ENCODE results near the gene LAMP2. TPM values are rescaled to one million over a fixed set of nuclear protein-coding genes. Genes with fewer than 3 reads are reported as not detected.
"Not testable (repeated sequence)": the region's sequence is repeated elsewhere in the genome, so short reads cannot be mapped to it uniquely, and the experiment has no call there.

Gene LAMP2
- 49.0 TPM for polyA plus RNA-seq

DNA sequence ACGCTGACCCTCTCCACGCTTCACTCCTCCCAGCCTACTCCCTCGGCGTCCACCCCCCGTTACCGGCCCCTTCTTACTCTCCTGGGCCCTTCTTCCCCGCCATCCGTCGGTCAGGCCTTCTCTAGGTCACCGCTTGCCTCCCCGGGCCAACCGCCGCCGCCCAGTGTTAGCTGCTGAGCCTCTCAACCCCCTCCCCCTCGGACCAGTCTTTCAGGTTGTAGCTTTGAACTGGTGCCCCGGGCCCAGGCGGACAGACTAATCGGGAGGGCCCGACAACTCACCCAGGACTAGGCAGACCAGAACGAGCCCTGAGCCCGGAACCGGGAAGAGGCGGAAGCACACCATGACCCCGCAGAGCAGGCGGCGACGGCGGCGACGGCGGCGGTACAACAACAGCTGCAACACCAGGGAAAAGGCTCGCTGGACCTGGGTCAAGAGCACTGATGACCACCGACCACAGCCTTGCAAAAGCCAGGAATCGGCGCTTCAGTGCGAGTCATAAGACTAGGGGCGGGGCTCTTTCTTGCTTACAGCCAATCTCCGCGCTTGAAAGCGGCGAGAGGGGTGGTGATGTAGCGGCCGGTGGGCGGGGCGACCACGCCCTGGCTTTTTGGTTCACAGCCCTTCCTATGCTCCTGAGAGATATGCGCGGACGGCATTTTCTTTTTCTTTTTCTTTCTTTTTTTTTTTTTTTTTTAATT lies at the start of gene LAMP2:
TSS of gene LAMP2 (minus strand) at position 472 of the 701 bp plus-strand sequence. CDS start at position 345, 127 bp downstream.
- Mint-ChIP-seq H3K9me3 (no peaks in the 10 kb centered on the region), H3K27me3 (peaks cover 2% of the 10 kb centered on the region), H3K4me1 (peaks cover 0 to 9% (median 5%) of the 10 kb centered on the region in 3 donors), H3K27ac (peak within 1 kb of the TSS; percentile 73 to 91 (median 89)), H3K4me3 (peak within 1 kb of the TSS; percentile 92 to 98 (median 94)), H3K36me3 (no peaks in the 10 kb centered on the region)

DNA sequence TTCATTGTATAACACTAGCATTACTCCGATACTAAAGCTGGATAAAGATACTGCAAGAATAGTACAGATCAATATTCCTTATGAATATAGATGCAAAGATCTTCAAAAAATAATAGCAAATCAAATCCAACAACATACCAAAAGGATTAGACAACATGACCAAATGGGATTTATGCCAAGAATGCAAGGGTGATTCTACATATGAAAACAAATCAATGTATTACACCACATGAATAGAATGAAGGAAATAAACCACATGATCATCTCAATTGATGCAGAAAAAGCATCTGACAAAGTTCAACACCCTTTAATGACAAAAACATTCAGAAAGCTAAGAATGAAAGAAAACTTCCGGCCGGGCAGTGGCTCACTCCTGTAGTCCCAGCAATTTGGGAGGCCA lies 48.8 kb upstream of the LAMP2 start:
- Mint-ChIP-seq H3K27me3 (no peaks in the 10 kb centered on the region), H3K4me1 (peaks cover 0 to 4% (median 2%) of the 10 kb centered on the region in 3 donors), H3K4me3 (no peak overlapping the region), H3K27ac (peak overlapping the region in 1 of 3 donors; percentile 2), H3K9me3 (peaks cover 0 to 5% (median 0%) of the 10 kb centered on the region in 3 donors), H3K36me3 (peaks cover 1% of the 10 kb centered on the region)

GRCh38 chrX:120514236-120514635 lies 45.1 kb upstream of the LAMP2 start:
- Mint-ChIP-seq H3K9me3 (no peaks in the 10 kb centered on the region), H3K27ac (no peak overlapping the region), H3K36me3 (no peaks in the 10 kb centered on the region), H3K4me3 (no peak overlapping the region), H3K27me3 (no peaks in the 10 kb centered on the region), H3K4me1 (peaks cover 0 to 4% (median 0%) of the 10 kb centered on the region in 3 donors)

DNA sequence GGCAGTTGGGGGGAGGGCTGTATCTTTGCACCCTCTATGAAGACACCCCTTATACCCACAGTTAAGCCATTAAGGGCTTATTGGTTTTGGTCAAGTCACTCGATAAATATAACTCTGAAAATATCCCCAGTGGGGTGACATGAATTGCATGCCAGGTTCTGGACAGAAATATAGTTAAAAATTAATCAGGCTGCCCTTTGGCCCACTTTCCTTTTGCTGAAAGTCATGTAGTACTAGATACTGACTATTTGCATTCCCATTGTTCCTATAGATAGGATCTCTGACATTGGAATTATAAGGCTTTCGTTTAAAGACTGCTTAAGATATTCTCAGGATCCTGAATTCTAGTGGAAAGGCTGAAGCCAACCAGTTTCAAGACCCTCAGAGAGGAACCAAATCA lies 43.5 kb upstream of the LAMP2 start:
- Mint-ChIP-seq H3K27ac (no peak overlapping the region), H3K36me3 (no peaks in the 10 kb centered on the region), H3K4me3 (no peak overlapping the region), H3K9me3 (no peaks in the 10 kb centered on the region), H3K4me1 (peaks cover 0 to 4% (median 0%) of the 10 kb centered on the region in 3 donors), H3K27me3 (no peaks in the 10 kb centered on the region)

DNA sequence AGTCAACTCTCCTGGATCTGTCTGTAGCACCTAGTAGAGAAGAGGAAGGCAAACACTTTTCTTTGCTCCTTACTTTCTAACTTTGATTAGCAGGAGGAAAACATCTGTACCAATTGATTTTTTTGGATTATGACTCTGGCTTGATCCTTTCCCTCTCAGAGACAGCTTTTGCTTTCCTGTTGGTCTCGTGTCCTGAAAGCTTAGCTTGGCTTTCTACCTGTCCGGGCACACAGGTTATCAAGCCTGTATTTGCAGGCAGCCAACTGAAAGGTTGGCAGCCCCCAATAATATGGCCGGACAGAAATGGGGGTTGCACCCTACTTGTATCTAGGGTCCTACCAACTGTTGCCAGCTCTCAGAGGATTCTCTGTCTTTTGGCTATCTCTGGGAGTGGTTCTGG lies 43.1 kb upstream of the LAMP2 start:
- Mint-ChIP-seq H3K36me3 (no peaks in the 10 kb centered on the region), H3K4me3 (no peak overlapping the region), H3K9me3 (no peaks in the 10 kb centered on the region), H3K27me3 (no peaks in the 10 kb centered on the region), H3K4me1 (peaks cover 0 to 4% (median 0%) of the 10 kb centered on the region in 3 donors), H3K27ac (no peak overlapping the region)

DNA sequence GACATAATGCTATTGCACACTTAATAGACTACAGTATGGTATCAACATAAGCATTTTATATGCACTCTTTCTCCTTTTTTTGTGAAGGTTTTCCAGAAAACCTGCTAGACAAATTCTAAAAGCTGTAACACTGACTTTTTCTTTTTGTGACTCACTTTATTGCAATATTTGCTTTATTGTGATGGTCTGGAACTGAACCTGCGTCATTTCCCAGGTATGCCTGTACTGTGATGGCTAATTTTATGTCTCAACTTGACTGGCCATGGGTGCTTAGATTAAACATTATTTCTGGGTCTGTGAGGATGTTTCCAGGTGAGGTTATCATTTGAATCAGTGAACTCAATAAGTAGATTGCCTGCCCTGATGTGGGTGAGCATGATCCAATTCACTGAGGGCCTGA lies 35.5 kb upstream of the LAMP2 start:
- H3K4me3 Mint-ChIP-seq, result no peak overlapping the region
- H3K4me1 Mint-ChIP-seq, result no peaks in the 10 kb centered on the region
- H3K9me3 Mint-ChIP-seq, result peaks cover 0 to 1% (median 0%) of the 10 kb centered on the region in 3 donors
- H3K27ac Mint-ChIP-seq, result no peak overlapping the region
- peaks cover 1% of the 10 kb centered on the region for H3K36me3 Mint-ChIP-seq
- no peaks in the 10 kb centered on the region for H3K27me3 Mint-ChIP-seq

DNA sequence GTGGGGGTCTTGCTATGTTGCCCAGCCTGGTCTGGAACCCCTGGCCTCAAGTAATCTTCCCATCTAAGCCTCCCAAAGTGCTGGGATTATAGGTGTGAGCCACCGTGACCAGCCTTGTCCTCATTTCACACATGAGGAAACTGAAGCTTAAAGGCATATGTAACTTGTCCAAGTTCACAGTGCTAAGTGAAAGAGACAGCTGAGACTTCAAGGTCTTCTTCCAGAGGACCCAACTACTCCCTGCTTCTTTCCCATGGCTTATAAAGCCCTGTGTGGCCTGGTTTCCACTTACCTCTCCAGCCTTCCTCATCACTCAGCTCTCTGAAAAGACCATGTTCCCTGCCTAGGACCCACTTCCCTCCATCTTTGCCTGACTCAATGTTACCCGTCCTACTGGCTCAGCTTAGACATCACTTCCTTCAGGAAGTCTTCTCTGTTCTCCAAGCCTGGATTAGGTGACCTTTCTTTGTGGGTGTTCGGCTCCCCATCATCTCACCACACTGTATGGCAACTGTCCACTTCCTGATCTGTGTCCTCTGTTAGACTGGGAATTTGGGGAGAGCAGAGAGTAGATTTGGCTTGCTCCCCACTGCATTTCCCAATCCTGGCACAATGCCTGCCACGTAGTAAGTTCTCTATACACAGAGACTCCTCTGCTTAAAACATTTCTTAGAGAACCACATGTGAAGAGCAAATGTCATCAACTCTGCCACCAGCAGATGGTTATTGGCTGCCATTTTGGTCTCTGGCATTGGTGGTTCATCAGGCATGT lies 30.4 kb upstream of the LAMP2 start:
- Mint-ChIP-seq H3K4me3 (no peak overlapping the region), H3K36me3 (no peaks in the 10 kb centered on the region), H3K4me1 (peaks cover 3 to 4% (median 3%) of the 10 kb centered on the region in 3 donors), H3K9me3 (peaks cover 0 to 2% (median 0%) of the 10 kb centered on the region in 3 donors), H3K27ac (peak overlapping the region in 1 of 3 donors; percentile 39), H3K27me3 (no peaks in the 10 kb centered on the region)

DNA sequence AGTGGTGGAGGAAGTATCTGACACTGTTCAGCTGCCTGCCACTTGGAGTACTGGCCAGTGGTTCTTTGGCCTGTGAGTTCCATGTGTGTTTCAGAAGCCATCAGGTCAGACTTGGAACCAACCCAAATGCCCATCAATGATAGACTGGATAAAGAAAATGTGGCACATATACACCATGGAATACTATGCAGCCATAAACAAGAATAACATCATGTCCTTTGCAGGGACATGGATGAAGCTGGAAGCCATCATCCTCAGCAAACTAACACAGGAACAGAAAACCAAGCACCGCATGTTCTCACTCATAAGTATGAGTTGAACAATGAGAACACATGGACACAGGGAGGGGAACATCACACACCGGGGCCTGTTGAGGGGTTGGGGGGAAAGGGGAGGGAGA lies 21.0 kb upstream of the LAMP2 start:
- H3K9me3 Mint-ChIP-seq, H3K4me3 Mint-ChIP-seq, H3K27ac Mint-ChIP-seq, H3K36me3 Mint-ChIP-seq, H3K4me1 Mint-ChIP-seq, H3K27me3 Mint-ChIP-seq: not testable (repeated sequence)

DNA sequence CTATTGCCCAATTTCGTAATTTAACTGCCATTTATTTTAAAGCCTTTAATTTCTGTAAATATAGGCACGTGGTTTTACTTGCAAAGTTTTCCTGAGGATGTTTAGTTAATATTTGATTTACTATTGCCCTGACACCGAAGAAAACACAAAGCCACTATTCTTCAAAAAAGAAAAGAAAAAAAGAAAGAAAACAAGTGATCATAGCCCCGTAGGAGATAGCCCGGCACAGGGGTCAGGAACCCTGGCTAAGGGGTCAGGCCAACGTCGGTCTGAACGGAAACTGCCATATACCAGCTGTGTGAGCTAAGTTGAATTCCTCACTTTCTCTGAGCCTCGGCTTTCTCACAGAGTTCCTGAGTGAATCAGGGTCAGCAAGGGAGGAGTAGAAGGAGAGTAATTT lies 17.7 kb upstream of the LAMP2 start:
- Mint-ChIP-seq H3K27ac (no peak overlapping the region), H3K4me1 (peaks cover 4 to 10% (median 7%) of the 10 kb centered on the region in 3 donors), H3K27me3 (no peaks in the 10 kb centered on the region), H3K4me3 (peak overlapping the region in 1 of 4 donors; percentile 6), H3K9me3 (no peaks in the 10 kb centered on the region), H3K36me3 (no peaks in the 10 kb centered on the region)

GRCh38 chrX:120485638-120486520 lies 16.8 kb upstream of the LAMP2 start:
- no peaks in the 10 kb centered on the region for H3K9me3 Mint-ChIP-seq
- H3K27ac Mint-ChIP-seq, result peak overlapping the region; percentile 89 to 97 (median 94)
- peak overlapping the region; percentile 90 to 99 (median 98) for H3K4me3 Mint-ChIP-seq
- H3K36me3 Mint-ChIP-seq, result no peaks in the 10 kb centered on the region
- H3K27me3 Mint-ChIP-seq, result no peaks in the 10 kb centered on the region
- peaks cover 4 to 10% (median 7%) of the 10 kb centered on the region in 3 donors for H3K4me1 Mint-ChIP-seq

GRCh38 chrX:120485315-120485637 lies 16.2 kb upstream of the LAMP2 start:
- no peaks in the 10 kb centered on the region for H3K36me3 Mint-ChIP-seq
- H3K27ac Mint-ChIP-seq, result peak overlapping the region; percentile 89 to 97 (median 94)
- H3K27me3 Mint-ChIP-seq, result no peaks in the 10 kb centered on the region
- H3K4me3 Mint-ChIP-seq, result peak overlapping the region; percentile 90 to 99 (median 98)
- no peaks in the 10 kb centered on the region for H3K9me3 Mint-ChIP-seq
- H3K4me1 Mint-ChIP-seq, result peaks cover 4 to 10% (median 7%) of the 10 kb centered on the region in 3 donors

DNA sequence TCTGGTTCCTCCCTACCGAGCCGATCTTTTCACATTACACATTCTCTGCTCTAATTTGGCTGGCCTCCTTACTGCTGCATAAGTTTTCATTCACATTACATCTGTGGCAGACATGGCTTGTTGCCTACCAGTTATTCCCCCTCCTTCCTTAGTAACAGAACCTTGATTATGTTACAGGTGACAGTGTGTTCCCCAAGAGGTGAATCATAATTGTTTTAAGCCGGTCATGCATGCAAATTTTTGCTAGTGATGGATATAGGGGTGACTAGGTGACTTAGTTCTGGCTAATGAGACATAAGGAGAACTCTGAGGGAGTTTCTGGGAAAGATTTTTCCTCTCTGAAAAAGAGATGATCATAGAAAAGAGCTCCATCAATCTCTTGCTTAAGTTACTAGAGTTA lies 8.4 kb upstream of the LAMP2 start:
- Mint-ChIP-seq H3K27me3 (no peaks in the 10 kb centered on the region), H3K27ac (no peak overlapping the region)

DNA sequence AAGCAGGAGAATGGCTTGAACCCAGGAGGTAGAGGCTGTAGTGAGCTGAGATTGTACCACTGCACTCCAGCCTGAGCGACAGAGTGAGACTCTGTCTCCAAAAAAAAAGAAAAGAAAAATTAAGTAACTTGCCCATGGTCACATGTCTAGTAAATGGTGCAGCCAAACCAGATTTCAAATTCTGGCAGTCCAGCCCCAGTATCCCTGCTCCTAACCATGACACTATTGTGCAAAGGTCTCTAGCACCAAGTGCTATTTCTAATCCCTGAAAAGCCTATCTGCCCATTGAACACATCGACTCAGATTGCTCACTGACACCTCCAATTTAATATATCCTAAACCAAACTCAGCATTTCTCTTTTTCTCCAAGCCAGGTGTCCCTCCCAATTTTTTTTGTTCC lies 7.6 kb upstream of the LAMP2 start:
- no peaks in the 10 kb centered on the region for H3K36me3 Mint-ChIP-seq
- H3K4me3 Mint-ChIP-seq, result no peak overlapping the region
- no peaks in the 10 kb centered on the region for H3K9me3 Mint-ChIP-seq
- no peak overlapping the region for H3K27ac Mint-ChIP-seq
- no peaks in the 10 kb centered on the region for H3K27me3 Mint-ChIP-seq
- peaks cover 0 to 2% (median 0%) of the 10 kb centered on the region in 3 donors for H3K4me1 Mint-ChIP-seq

More for the DNA sequence above, 8.4 kb upstream of the LAMP2 start:
- no peaks in the 10 kb centered on the region for H3K9me3 Mint-ChIP-seq
- no peak overlapping the region for H3K4me3 Mint-ChIP-seq
- peaks cover 0 to 2% (median 0%) of the 10 kb centered on the region in 3 donors for H3K4me1 Mint-ChIP-seq
- H3K36me3 Mint-ChIP-seq, result no peaks in the 10 kb centered on the region

- H3K4me3 Mint-ChIP-seq, H3K9me3 Mint-ChIP-seq: not testable (repeated sequence)
Observed at GRCh38 chrX:120475447-120475846, 6.4 kb upstream of the LAMP2 start.

GRCh38 chrX:120474085-120474484 lies 5.0 kb upstream of the LAMP2 start:
- Mint-ChIP-seq H3K4me3 (no peak overlapping the region), H3K9me3 (no peaks in the 10 kb centered on the region), H3K27ac (no peak overlapping the region), H3K36me3 (no peaks in the 10 kb centered on the region), H3K4me1 (peaks cover 0 to 2% (median 0%) of the 10 kb centered on the region in 3 donors), H3K27me3 (peaks cover 2% of the 10 kb centered on the region)

More at GRCh38 chrX:120475447-120475846, 6.4 kb upstream of the LAMP2 start:
- not testable (repeated sequence) for H3K4me1 Mint-ChIP-seq, H3K27ac Mint-ChIP-seq, H3K36me3 Mint-ChIP-seq, H3K27me3 Mint-ChIP-seq
